Activated CD4-positive, alpha-beta T cell treated with anti-CD3 and anti-CD28 coated beads, Interleukin-10, Interleukin-2, amounts not matched to agents 100 ng/mL and 50 ng/mL, durations not matched to agents 16 hours and 8 hours (primary cell): Measurements from ENCODE around the gene S100A5.
A peak's percentile ranks its signal among the peaks of the same experiment; 100 is the strongest.
"Not testable (repeated sequence)": the region's sequence is repeated elsewhere in the genome, so short reads cannot be mapped to it uniquely, and the experiment has no call there.

Source experiments
- DNase-seq: peaks from one replicate; pipeline ENCODE4 v3.0.0-alpha.2; 2020

The S100A5 gene

GRCh38 chr1:153540394-153541361, at the start of gene S100A5:
Gene S100A5, minus strand, starts transcription at chr1:153540934. Its CDS starts 743 bp downstream, at chr1:153540191.
- peak; percentile 86 for DNase-seq

DNA sequence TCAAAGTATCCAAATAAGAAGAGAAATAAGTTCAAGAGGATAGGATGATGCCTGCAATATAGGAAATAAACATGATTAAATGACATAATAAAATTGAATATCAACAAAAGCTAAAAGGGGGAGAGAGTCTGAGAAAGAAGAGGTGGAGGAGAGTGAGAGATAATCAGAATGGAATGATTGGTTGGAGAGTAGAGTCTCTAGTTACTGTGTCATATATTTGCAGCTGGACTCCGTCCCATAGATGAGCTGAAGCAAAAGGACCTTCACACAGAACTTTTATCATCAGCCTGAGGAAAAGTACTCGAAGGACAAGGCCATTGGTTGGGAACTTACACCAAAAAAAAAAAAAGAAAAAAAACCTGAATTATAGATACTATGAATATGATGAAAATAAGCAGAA, 47.7 kb upstream of the S100A5 start:
- no peak for DNase-seq

GRCh38 chr1:153588033-153588432, 47.3 kb upstream of the S100A5 start:
- DNase-seq: not testable (repeated sequence)

DNA sequence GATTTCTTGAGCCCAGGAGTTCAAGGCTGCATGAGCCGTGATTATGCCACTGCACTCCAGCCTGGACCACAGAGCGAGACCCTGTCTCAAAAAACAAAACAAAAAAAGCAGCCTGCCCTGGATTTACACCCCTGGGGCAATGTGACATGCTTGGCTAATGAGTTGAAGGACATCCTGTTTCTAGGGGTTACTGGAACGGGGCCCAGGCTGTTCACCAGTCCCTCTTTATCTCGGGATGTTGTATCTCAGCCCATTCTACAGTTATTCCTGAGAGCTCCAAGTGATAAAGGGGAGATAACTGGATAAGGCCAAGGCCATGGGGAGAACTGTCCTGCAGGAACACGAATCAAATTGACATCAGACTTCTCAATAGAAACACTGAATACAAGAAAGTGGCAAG, 46.6 kb upstream of the S100A5 start:
- DNase-seq: no peak

- DNase-seq: no peak
These were observed 45.6 kb upstream of the S100A5 start for GRCh38 chr1:153586347-153586746.

DNA sequence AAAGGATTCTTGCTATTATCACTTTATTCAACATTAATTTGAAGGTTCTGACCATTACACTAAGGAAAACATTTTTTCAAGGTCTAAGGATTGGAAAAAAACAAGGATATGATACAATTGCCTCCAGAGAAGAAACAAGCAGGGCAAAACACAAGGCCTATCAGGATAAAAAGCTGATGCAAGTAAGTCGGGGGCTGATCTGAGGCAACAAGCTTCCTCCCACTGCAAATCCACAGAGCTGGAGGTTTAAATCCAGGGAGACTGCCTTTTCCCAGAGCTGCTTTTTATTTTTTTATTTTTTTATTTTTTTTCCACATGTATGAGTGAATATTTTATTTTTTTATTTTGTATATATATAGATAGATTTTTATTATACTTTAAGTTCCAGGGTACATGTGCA, 44.3 kb upstream of the S100A5 start:
- no peak for DNase-seq

DNA sequence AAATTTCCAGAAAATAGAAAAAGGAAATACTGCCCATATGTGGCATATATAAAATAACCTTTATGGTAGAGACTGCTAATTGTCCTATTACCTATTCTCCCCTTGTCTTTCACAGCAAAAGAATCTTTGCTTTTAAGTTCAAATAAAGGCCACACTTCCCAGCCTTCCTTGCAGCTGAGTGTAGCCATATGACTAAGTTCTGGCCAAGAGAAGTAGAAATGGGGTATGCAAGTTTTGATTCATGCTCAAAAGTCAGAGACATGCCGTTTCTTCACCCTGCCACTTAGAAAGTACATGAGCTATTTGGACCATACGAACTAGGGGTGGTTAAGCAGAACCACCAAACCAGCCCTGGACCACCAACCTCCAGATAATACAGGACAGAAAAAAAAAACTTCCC, 43.2 kb upstream of the S100A5 start:
- no peak for DNase-seq

GRCh38 chr1:153583514-153583913, 42.8 kb upstream of the S100A5 start:
- not testable (repeated sequence) for DNase-seq

DNA sequence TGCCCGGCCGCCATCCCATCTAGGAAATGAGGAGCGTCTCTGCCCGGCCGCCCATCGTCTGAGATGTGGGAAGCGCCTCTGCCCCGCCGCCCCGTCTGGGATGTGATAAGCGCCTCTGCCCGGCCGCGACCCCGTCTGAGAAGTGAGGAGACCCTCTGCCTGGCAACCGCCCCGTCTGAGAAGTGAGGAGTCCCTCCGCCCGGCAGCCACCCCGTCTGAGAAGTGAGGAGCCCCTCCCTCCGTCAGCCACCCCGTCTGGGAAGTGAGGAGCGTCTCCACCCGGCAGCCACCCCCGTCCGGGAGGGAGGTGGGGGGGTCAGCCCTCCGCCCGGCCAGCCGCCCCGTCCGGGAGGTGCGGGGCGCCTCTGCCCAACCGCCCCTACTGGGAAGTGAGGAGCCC, 42.1 kb upstream of the S100A5 start:
- DNase-seq: not testable (repeated sequence)

GRCh38 chr1:153578936-153579335, 38.2 kb upstream of the S100A5 start:
- no peak for DNase-seq

- DNase-seq: no peak
These were observed 37.8 kb upstream of the S100A5 start for GRCh38 chr1:153578490-153578889.

DNA sequence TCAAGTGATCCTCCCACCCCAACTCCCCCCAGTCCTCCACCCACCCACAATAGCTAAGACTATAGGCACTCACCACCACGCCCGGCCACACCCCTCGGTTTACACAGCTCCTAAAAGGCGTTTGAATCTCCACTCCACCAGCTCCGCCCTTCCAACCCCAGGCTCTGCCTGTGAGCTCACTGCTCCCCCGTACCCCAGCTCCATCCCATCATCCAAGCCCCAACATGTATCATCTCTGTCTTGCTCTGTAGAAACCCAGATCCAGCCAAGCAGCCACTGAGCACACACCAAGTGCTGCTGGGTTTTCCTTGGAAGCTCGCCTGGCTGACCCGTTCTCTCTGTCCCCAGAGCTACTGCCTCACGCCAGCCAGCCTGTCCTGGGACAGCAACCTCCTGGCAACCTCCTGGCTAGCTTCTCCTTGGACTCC, 36.9 kb upstream of the S100A5 start:
- DNase-seq: no peak

DNA sequence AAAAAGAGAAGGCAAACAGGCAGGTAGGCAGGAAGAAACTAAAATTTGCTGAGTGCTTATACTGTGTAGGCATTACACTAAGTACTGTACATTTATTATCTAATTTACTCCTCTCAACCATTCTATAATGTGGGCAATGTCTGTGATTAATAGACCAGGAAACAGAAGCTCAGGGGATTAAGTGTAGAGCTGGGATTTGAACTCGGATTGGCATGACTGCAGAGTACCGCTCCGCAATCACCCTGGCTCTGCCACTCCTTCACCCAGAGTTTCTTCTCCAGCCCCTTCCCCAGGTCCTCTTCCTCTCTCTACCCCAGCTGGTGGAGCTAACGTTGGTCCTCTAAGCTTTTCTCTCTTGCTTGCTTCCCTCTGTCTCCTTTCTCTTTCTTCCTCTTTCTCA, 36.4 kb upstream of the S100A5 start:
- no peak for DNase-seq

- DNase-seq: not testable (repeated sequence)
These were observed 34.8 kb upstream of the S100A5 start for GRCh38 chr1:153575497-153575896.

DNA sequence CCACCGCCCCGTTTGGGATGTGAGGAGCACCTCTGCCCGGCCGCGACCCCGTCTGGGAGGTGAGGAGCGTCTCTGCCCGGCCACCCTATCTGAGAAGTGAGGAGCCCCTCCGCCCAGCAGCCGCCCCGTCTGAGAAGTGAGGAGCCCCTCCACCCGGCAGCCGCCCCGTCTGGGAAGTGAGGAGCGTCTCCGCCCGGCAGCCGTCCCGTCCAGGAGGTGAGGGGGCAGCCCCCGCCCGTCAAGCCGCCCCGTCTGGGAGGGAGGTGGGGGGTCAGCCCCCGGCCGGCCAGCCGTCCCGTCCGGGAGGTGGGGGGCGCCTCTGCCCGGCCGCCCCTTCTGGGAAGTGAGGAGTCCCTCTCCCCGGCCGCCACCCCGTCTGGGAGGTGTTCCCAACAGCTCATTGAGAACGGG, 34.4 kb upstream of the S100A5 start:
- DNase-seq: not testable (repeated sequence)

DNA sequence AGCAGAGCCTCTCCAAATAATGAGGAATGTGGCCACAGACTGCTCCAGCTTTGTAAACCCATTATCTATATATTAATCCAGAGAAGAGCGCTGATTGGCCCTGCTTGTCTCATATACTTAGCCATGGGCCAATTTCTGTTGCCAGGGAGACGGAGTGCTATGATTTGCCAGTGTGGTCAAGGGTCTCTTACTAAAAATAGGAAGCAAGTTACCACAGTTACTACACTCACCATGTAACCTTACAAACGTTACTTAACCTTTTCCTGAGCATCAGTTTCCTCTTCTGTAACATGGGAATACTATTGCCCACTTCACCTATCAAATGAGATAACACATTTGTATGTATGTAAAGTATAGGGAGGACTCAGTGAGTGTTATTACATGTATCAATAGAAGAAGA, 32.6 kb upstream of the S100A5 start:
- DNase-seq: peak; percentile 21

DNA sequence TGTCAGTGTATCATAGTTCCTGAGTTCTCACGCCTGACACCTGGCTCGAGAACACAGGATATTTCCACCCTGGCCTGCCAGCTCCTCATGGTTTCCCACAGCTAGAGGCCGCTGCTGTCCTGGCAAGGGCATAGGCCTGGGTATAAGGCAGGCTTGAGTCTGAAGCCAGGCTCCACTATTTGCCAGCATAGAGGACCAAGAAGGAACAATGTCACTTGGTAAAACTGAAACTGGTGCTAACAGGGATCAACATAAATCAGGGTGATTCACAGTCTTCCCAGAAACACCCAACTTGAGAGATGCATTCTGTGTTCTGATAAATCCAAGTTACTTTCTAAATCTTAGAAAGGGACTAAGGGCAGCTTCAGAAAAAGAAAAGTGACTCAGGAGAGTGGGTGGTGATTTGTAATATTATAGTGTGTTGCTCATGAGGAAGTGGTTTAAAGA, 31.9 kb upstream of the S100A5 start:
- DNase-seq: peak; percentile 84

DNA sequence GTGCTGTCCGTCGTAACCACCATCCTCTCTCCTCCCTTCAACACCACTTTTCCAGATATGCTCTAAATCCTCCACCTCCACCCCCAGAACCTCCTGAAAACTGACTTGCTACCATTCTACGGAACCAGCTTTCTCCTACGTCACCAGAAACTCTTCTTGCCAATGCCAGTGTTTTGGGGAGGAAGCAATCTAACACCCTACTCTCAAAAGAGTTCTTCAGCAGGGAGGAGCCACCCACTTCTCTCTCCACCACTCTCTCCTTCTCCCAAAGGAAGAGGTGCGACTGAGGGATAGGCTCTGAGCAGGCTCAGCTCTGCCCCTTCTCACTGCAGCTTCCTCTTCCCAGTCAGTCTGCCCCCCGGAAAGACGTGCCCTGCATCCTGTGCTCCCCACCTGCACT, 31.0 kb upstream of the S100A5 start:
- no peak for DNase-seq

- no peak for DNase-seq
These were observed 30.1 kb upstream of the S100A5 start for GRCh38 chr1:153570874-153571273.

- no peak for DNase-seq
These were observed 28.7 kb upstream of the S100A5 start for GRCh38 chr1:153569465-153569864.

GRCh38 chr1:153568367-153569099, 27.8 kb upstream of the S100A5 start:
- DNase-seq: peak; percentile 91

GRCh38 chr1:153567621-153568366, 27.1 kb upstream of the S100A5 start:
- DNase-seq: peak; percentile 67
